Tibial nerve (tissue), 4 donors: ENCODE results near the gene ZNF660. TPM values are rescaled to one million over a fixed set of nuclear protein-coding genes. Genes with fewer than 3 reads are reported as not detected.
"Not testable (repeated sequence)": the region's sequence is repeated elsewhere in the genome, so short reads cannot be mapped to it uniquely, and the experiment has no call there.

Experiments used
- DNase-seq, 2 donors: peaks; one replicate each; pipeline ENCODE4 v3.0.0-alpha.2; 2019; ENCODE audit warnings: low spot score in 2 of 2
- H3K27ac ChIP-seq, 4 donors: fragments of 200-600 bp; sonication (generic) in 3 of 4; one replicate each; pipeline ENCODE4 v1.5.1; 2017 to 2019; ENCODE audit warnings: mild to moderate bottlenecking in 1 of 4
- H3K27me3 ChIP-seq, 2 donors: fragments of 200-600 bp; sonication (generic) in 1 of 2; one replicate each; pipeline versions ENCODE4 v1.5.1 to v1.6.0; 2017 to 2019
- H3K36me3 ChIP-seq, 3 donors: fragments of 200-600 bp; sonication (generic); one replicate each; pipeline ENCODE4 v1.5.1; 2018 to 2019
- H3K4me1 ChIP-seq, 4 donors: fragments of 200-600 bp; sonication (generic) in 3 of 4; one replicate each; pipeline ENCODE4 v1.5.1; 2017 to 2019
- H3K4me3 ChIP-seq, 4 donors: fragments of 200-600 bp; sonication (generic) in 3 of 4; one replicate each; pipeline ENCODE4 v1.5.1; 2017 to 2019; ENCODE audit warnings: mild to moderate bottlenecking in 1 of 4, moderate library complexity in 1 of 4
- H3K9me3 ChIP-seq, 4 donors: fragments of 200-600 bp; sonication (generic) in 3 of 4; one replicate each; pipeline ENCODE4 v1.5.1; 2017 to 2019
- EP300 ChIP-seq, 2 donors: sonication (generic); formaldehyde crosslinking; IDR thresholded peaks; one replicate each; pipeline ENCODE4 v1.6.1; 2017; ENCODE audit warnings: antibody characterized with exemption in 2 of 2, mild to moderate bottlenecking in 1 of 2
- POLR2A ChIP-seq, 2 donors: fragments of 450-650 bp; IDR thresholded peaks; one replicate each; pipeline ENCODE4 v1.6.1; 2017; ENCODE audit warnings: antibody characterized with exemption in 2 of 2, mild to moderate bottlenecking in 2 of 2, moderate library complexity in 2 of 2
- WGBS, 2 donors: methylation state at CpG; one replicate each; pipeline ENCODE4 v1.1.5; 2018; 5-methylcytosine and 5-hydroxymethylcytosine counted together
- total RNA-seq, 4 donors: library from RNA; depleted of rRNA; stranded (reverse); fragments of >200 nt; gene quantifications; one replicate each; pipeline ENCODE4 v1.1.0, GENCODE V29; 2016
- TF ChIP-seq, protein P1 (sequence below), 5 experiments: fragments of 200-600 bp in 3 of 5; fragments of 450-650 bp in 2 of 5; sonication (generic) in 3 of 5; IDR thresholded peaks; one replicate each; pipeline ENCODE4 v1.5.1; 2016 to 2019; ENCODE audit warnings: antibody characterized with exemption in 5 of 5, mild to moderate bottlenecking in 3 of 5, moderate library complexity in 2 of 5

ZNF660 gene
- total RNA-seq = 1 to 10 TPM; 2.2 to 4.8 (median 3.5) TPM

- Histone ChIP-seq H3K27ac (peak within 1 kb of the TSS in 3 of 4 donors; percentile 62 to 81 (median 76)), H3K36me3 (peaks cover 0 to 49% (median 0%) of the 10 kb centered on the region in 3 donors), H3K4me3 (peak within 1 kb of the TSS; percentile 39 to 62 (median 57)), H3K9me3 (peaks cover 0 to 30% (median 0%) of the 10 kb centered on the region in 4 donors), H3K4me1 (peaks cover 0 to 16% (median 4%) of the 10 kb centered on the region in 4 donors), H3K27me3 (no peaks in the 10 kb centered on the region)
- 1 to 2% methylated on average over 25 to 41 of the region's 41 CpGs for WGBS, 2 donors
- peak in 1 of 2 donors; percentile 21 for DNase-seq
- TF ChIP-seq, protein P1, sequence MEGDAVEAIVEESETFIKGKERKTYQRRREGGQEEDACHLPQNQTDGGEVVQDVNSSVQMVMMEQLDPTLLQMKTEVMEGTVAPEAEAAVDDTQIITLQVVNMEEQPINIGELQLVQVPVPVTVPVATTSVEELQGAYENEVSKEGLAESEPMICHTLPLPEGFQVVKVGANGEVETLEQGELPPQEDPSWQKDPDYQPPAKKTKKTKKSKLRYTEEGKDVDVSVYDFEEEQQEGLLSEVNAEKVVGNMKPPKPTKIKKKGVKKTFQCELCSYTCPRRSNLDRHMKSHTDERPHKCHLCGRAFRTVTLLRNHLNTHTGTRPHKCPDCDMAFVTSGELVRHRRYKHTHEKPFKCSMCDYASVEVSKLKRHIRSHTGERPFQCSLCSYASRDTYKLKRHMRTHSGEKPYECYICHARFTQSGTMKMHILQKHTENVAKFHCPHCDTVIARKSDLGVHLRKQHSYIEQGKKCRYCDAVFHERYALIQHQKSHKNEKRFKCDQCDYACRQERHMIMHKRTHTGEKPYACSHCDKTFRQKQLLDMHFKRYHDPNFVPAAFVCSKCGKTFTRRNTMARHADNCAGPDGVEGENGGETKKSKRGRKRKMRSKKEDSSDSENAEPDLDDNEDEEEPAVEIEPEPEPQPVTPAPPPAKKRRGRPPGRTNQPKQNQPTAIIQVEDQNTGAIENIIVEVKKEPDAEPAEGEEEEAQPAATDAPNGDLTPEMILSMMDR (IDR thresholded peaks at IDR 0.05) = no peak
- TF ChIP-seq EP300 (IDR thresholded peaks at IDR 0.05) (no peak), POLR2A (IDR thresholded peaks at IDR 0.05) (peak in 1 of 2 donors; percentile 13)
Observed at GRCh38 chr3:44584646-44585501, at the start of gene ZNF660. Gene ZNF660 (plus strand): TSS chr3:44584964. CDS start chr3:44594194, 9,230 bp downstream.

- 0 to 6% methylated on average over 1 of the region's 1 CpG for WGBS, 2 donors
- Histone ChIP-seq H3K4me1 (no peaks in the 10 kb centered on the region), H3K27me3 (peaks cover 0 to 20% of the 10 kb centered on the region in 2 donors), H3K4me3 (no peak overlapping the region), H3K36me3 (no peaks in the 10 kb centered on the region), H3K9me3 (peaks cover 0 to 5% (median 0%) of the 10 kb centered on the region in 4 donors), H3K27ac (no peak overlapping the region)
- TF ChIP-seq, protein P1 (IDR thresholded peaks at IDR 0.05) = no peak
- TF ChIP-seq EP300 (IDR thresholded peaks at IDR 0.05) (no peak), POLR2A (IDR thresholded peaks at IDR 0.05) (no peak)
- DNase-seq = no peak
Observed at GRCh38 chr3:44535364-44535763, 49.4 kb upstream of the ZNF660 start.

- peaks cover 0 to 38% of the 10 kb centered on the region in 2 donors for H3K27me3 ChIP-seq
Observed at GRCh38 chr3:44544811-44545210, 40.0 kb upstream of the ZNF660 start.

GRCh38 chr3:44554626-44555592 lies 29.9 kb upstream of the ZNF660 start, which contains the start of gene ZKSCAN7:
Gene ZKSCAN7 (plus strand): TSS chr3:44555193. CDS start chr3:44557048, 1,855 bp downstream.
- Histone ChIP-seq H3K4me1 (peaks cover 0 to 18% (median 8%) of the 10 kb centered on the region in 4 donors), H3K9me3 (no peaks in the 10 kb centered on the region), H3K27me3 (peaks cover 0 to 24% of the 10 kb centered on the region in 2 donors), H3K27ac (peak within 1 kb of the TSS; percentile 53 to 82 (median 60)), H3K36me3 (peaks cover 0 to 34% (median 0%) of the 10 kb centered on the region in 3 donors), H3K4me3 (peak within 1 kb of the TSS; percentile 42 to 76 (median 70))
- 10 to 11% methylated on average over 34 to 46 of the region's 68 CpGs for WGBS, 2 donors
- peak in 1 of 2 donors; percentile 14 for DNase-seq
- TF ChIP-seq, protein P1 (IDR thresholded peaks at IDR 0.05) = peak in 1 of 5 experiments; percentile 12
- TF ChIP-seq EP300 (IDR thresholded peaks at IDR 0.05) (peak in 1 of 2 donors; percentile 35), POLR2A (IDR thresholded peaks at IDR 0.05) (no peak)

More at GRCh38 chr3:44544811-44545210, 40.0 kb upstream of the ZNF660 start:
- H3K4me3 ChIP-seq, H3K36me3 ChIP-seq, DNase-seq, H3K9me3 ChIP-seq, H3K27ac ChIP-seq, H3K4me1 ChIP-seq: not testable (repeated sequence)
- WGBS, 2 donors = 68 to 92% methylated on average over 1 of the region's 1 CpG

DNA sequence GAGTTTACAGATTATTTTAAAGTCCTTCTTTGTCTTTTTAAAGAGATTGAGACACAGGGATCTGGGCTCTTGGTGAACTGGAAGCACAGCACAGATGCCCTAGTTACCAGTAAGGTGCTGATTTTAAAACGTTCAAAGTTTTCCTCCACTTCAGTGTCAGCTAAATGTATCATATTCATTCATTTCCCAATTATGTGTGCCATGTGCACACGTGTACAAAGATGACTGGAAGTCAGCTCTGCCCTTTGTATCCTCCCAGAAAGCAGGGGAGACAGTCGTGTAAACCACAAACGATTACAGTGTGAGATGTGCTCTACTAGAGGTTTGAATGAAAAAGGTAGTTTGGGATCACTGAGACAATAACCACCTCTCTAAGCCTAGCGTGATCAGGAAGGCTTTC lies 29.0 kb upstream of the ZNF660 start:
- TF ChIP-seq POLR2A (IDR thresholded peaks at IDR 0.05) = no peak
- TF ChIP-seq, protein P1 (IDR thresholded peaks at IDR 0.05) = no peak
- TF ChIP-seq EP300 (IDR thresholded peaks at IDR 0.05) = no peak
- Histone ChIP-seq H3K4me3 (peak overlapping the region; percentile 42 to 76 (median 70)), H3K27me3 (peaks cover 0 to 22% of the 10 kb centered on the region in 2 donors), H3K9me3 (no peaks in the 10 kb centered on the region), H3K27ac (peak overlapping the region in 1 of 4 donors; percentile 82), H3K4me1 (peaks cover 0 to 18% (median 8%) of the 10 kb centered on the region in 4 donors), H3K36me3 (peaks cover 0 to 42% (median 0%) of the 10 kb centered on the region in 3 donors)
- DNase-seq = no peak
- WGBS, 2 donors = 9 to 11% methylated on average over 5 of the region's 5 CpGs
